A673 (cell line): ENCODE results near the gene VEGFC. TPM values are rescaled to one million over a fixed set of nuclear protein-coding genes. Genes with fewer than 3 reads are reported as not detected.

Experiments
- BruUV-seq: library from RNA; stranded (reverse); fragments of 400-500 nt; replicated peaks from 2 replicates; lab custom pipeline; 2021; lab: Mats Ljungman, UMichigan
- CTCF ChIA-PET: fragments of 300-600 bp; sonication (Branson Sonifier 250); formaldehyde crosslinking; loops from one replicate; lab custom pipeline; 2022; ENCODE audit warnings: antibody characterized with exemption; lab: Charles Lee
- POLR2A ChIA-PET: fragments of 300-600 bp; sonication (Branson Sonifier 250); formaldehyde crosslinking; loops from one replicate; lab custom pipeline; 2022; ENCODE audit warnings: antibody characterized with exemption; ENCODE audit not compliant: low non-redundant PET; lab: Charles Lee
- DNase-seq: peaks from one replicate; pipeline ENCODE4 v3.0.0-alpha.2; 2015; ENCODE audit warnings: low spot score
- H3K27ac ChIP-seq: fragments of 200-600 bp; sonication (generic); 2 replicates; pipeline ENCODE4 v1.5.1; 2016; ENCODE audit warnings: mixed run types, low read depth, mild to moderate bottlenecking, mixed read lengths, antibody characterized with exemption, low read length; ENCODE audit not compliant: poor library complexity, severe bottlenecking
- H3K27me3 ChIP-seq: fragments of 200-600 bp; sonication (generic); replicated peaks from 2 replicates; pipeline ENCODE4 v1.6.1; 2017; ENCODE audit warnings: mixed run types, low read depth, mild to moderate bottlenecking, mixed read lengths, antibody characterized with exemption, low read length; ENCODE audit not compliant: insufficient read depth, poor library complexity
- H3K36me3 ChIP-seq: fragments of 200-600 bp; sonication (generic); 2 replicates; pipeline ENCODE4 v1.6.1; 2016; ENCODE audit warnings: mixed run types, mild to moderate bottlenecking, mixed read lengths, antibody characterized with exemption, low read length; ENCODE audit not compliant: insufficient read depth, poor library complexity, severe bottlenecking
- H3K4me1 ChIP-seq: fragments of 200-600 bp; sonication (generic); 2 replicates; pipeline ENCODE4 v1.6.1; 2017; ENCODE audit warnings: mixed run types, mild to moderate bottlenecking, mixed read lengths, antibody characterized with exemption, low read length; ENCODE audit not compliant: insufficient read depth, poor library complexity, severe bottlenecking
- H3K4me3 ChIP-seq: fragments of 200-600 bp; sonication (generic); 2 replicates; pipeline ENCODE4 v1.5.1; 2016; ENCODE audit warnings: low read depth, mixed run types, mild to moderate bottlenecking, mixed read lengths, low read length; ENCODE audit not compliant: poor library complexity, severe bottlenecking
- H3K9me3 ChIP-seq: fragments of 200-600 bp; sonication (generic); 2 replicates; pipeline ENCODE4 v1.6.1; 2016; ENCODE audit warnings: mixed run types, low read depth, mild to moderate bottlenecking, mixed read lengths, antibody characterized with exemption, low read length; ENCODE audit not compliant: poor library complexity, severe bottlenecking
- EZH2 ChIP-seq: fragments of 200-600 bp; sonication (generic); IDR thresholded peaks from 2 replicates; pipeline ENCODE4 v1.6.1; 2017; ENCODE audit warnings: borderline replicate concordance, low read depth, mild to moderate bottlenecking, mixed read lengths, antibody characterized with exemption, low read length; ENCODE audit not compliant: poor library complexity, severe bottlenecking
- intact Hi-C: fragments of 100-400 bp; cut with micrococcal nuclease; formaldehyde crosslinking; loops from one replicate; pipeline ENCODE4 v1.10.0; 2022; ENCODE audit not compliant: unreplicated experiment
- total RNA-seq: library from RNA; stranded (reverse); gene quantifications from 2 replicates; pipeline ENCODE4 v1.2.3, GENCODE V29; 2021
- TF ChIP-seq, protein P1 (sequence below): fragments of 300-800, 200-600 bp; sonication (generic); conservative IDR thresholded peaks from 2 replicates; pipeline ENCODE4 v1.5.1; 2017; ENCODE audit warnings: low read depth, mild to moderate bottlenecking, antibody characterized with exemption, low read length, moderate library complexity, mixed read lengths

VEGFC gene
- total RNA-seq, 1 experiment from 2014 or later, result not detected

DNA sequence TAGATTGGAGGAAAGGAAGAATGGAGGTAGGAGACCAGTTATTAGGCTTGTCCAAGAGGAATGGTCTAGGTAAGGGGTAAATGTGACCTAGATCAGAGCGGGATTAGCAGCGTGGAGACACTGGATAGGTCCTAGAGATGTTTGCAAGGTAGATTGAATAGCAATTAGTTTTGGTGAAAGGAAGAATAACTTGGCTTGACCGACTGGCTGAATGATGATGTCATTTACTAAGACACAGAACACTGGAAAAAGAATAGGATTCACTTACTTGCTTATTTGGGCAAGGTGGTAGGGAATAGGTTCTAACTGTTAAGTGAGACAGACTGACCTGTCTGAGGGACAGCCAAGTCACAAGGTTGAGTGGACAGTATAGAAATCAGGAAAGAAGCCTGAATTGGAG, 71.3 kb downstream of the VEGFC start:
- TF ChIP-seq, protein P1, sequence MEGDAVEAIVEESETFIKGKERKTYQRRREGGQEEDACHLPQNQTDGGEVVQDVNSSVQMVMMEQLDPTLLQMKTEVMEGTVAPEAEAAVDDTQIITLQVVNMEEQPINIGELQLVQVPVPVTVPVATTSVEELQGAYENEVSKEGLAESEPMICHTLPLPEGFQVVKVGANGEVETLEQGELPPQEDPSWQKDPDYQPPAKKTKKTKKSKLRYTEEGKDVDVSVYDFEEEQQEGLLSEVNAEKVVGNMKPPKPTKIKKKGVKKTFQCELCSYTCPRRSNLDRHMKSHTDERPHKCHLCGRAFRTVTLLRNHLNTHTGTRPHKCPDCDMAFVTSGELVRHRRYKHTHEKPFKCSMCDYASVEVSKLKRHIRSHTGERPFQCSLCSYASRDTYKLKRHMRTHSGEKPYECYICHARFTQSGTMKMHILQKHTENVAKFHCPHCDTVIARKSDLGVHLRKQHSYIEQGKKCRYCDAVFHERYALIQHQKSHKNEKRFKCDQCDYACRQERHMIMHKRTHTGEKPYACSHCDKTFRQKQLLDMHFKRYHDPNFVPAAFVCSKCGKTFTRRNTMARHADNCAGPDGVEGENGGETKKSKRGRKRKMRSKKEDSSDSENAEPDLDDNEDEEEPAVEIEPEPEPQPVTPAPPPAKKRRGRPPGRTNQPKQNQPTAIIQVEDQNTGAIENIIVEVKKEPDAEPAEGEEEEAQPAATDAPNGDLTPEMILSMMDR, result no peak
- no peak for TF ChIP-seq EZH2
- BruUV-seq, result no TSS peak
- ChIA-PET CTCF (no interaction called here), POLR2A (no interaction called here)
- intact Hi-C loops, result no loop called here
- no peak for DNase-seq
- no peaks in the 10 kb centered on the region for H3K27me3 ChIP-seq
- H3K4me3 ChIP-seq, result no peak overlapping the region
- no peaks in the 10 kb centered on the region for H3K9me3 ChIP-seq
- no peaks in the 10 kb centered on the region for H3K4me1 ChIP-seq
- H3K36me3 ChIP-seq, result no peaks in the 10 kb centered on the region
- H3K27ac ChIP-seq, result no peak overlapping the region

DNA sequence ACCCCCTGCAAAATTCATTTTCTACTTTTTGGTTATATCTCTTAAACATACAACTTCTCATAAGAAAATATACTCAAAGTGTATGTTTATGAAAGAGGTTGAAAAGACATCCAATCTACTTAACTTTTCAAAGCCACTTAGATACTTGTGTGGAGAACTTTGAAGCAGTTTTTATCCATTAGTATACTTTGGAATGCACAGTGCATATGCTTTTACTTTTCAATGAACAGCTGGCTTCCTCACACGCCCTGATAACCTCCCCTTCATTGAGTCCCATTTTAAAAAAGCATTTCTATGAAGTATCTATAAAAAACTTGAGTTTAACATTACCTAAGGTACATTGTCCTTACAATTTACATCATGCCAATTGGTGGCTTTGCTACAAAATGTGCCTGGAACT, 73.8 kb downstream of the VEGFC start:
- ChIA-PET CTCF (no interaction called here), POLR2A (no interaction called here)
- TF ChIP-seq EZH2, result no peak
- TF ChIP-seq, protein P1, result no peak
- H3K4me1 ChIP-seq, result no peaks in the 10 kb centered on the region
- intact Hi-C loops, result no loop called here
- no peaks in the 10 kb centered on the region for H3K36me3 ChIP-seq
- no peak overlapping the region for H3K27ac ChIP-seq
- no TSS peak for BruUV-seq
- H3K27me3 ChIP-seq, result no peaks in the 10 kb centered on the region
- H3K9me3 ChIP-seq, result no peaks in the 10 kb centered on the region
- no peak for DNase-seq
- H3K4me3 ChIP-seq, result no peak overlapping the region

GRCh38 chr4:176717237-176717636, 75.5 kb downstream of the VEGFC start:
- Histone ChIP-seq H3K4me1 (no peaks in the 10 kb centered on the region), H3K27ac (no peak overlapping the region), H3K9me3 (no peaks in the 10 kb centered on the region), H3K4me3 (no peak overlapping the region), H3K27me3 (no peaks in the 10 kb centered on the region), H3K36me3 (no peaks in the 10 kb centered on the region)
- BruUV-seq, result no TSS peak
- TF ChIP-seq, protein P1, result no peak
- TF ChIP-seq EZH2, result no peak
- no peak for DNase-seq
- intact Hi-C loops, result no loop called here
- ChIA-PET POLR2A (no interaction called here), CTCF (no interaction called here)
